CD8-positive, alpha-beta memory T cell (primary cell): Measurements from ENCODE around the gene DCC. TPM values are rescaled to one million over a fixed set of nuclear protein-coding genes. Genes with fewer than 3 reads are reported as not detected.

Experiments used
- CTCF ChIA-PET: fragments of 350-600 bp; sonication (Branson Sonifier 250); formaldehyde crosslinking; loops from one replicate; lab custom pipeline; 2021; ENCODE audit warnings: antibody characterized with exemption; lab: Charles Lee
- POLR2A ChIA-PET: fragments of 350-600 bp; sonication (Branson Sonifier 250); formaldehyde crosslinking; loops from one replicate; lab custom pipeline; 2021; ENCODE audit warnings: antibody characterized with exemption; lab: Charles Lee
- DNase-seq, 5 donors: peaks; one replicate each; pipeline versions ENCODE4 v3.0.0 to v3.0.0-alpha.2; 2020 to 2022; ENCODE audit warnings: mixed read lengths in 1 of 5
- H3K27ac ChIP-seq: one replicate; pipeline ENCODE4 v1.7.0; 2013; ENCODE audit warnings: low read depth, mild to moderate bottlenecking, low read length, moderate library complexity
- H3K27me3 ChIP-seq: 2 replicates; pipeline ENCODE4 v1.7.0; 2013; ENCODE audit warnings: low read length, mild to moderate bottlenecking; ENCODE audit not compliant: insufficient read depth, poor library complexity, severe bottlenecking
- H3K36me3 ChIP-seq: 2 replicates; pipeline ENCODE4 v1.7.0; 2013; ENCODE audit warnings: mild to moderate bottlenecking, low read length, moderate library complexity; ENCODE audit not compliant: insufficient read depth
- H3K4me1 ChIP-seq: 2 replicates; pipeline ENCODE4 v1.7.0; 2013; ENCODE audit warnings: mild to moderate bottlenecking, low read length, moderate library complexity; ENCODE audit not compliant: insufficient read depth
- H3K4me3 ChIP-seq: 2 replicates; pipeline ENCODE4 v1.7.0; 2013; ENCODE audit warnings: mild to moderate bottlenecking, low read length
- H3K9me3 ChIP-seq: 2 replicates; pipeline ENCODE4 v1.7.0; 2013; ENCODE audit warnings: mild to moderate bottlenecking, low read length
- H3K27ac Mint-ChIP-seq, 8 donors: one replicate each; pipeline ENCODE4 v1.8.0; 2020 to 2021; ENCODE audit warnings: mixed read lengths in 8 of 8, mild to moderate bottlenecking in 6 of 8, inconsistent platforms in 3 of 8, moderate library complexity in 3 of 8
- H3K27me3 Mint-ChIP-seq, 2 donors: one replicate each; pipeline ENCODE4 v1.8.0; 2020 to 2021; ENCODE audit warnings: mixed read lengths in 2 of 2, mild to moderate bottlenecking in 1 of 2, moderate library complexity in 1 of 2
- H3K36me3 Mint-ChIP-seq, 3 donors: one replicate each; pipeline ENCODE4 v1.8.0; 2020 to 2021; ENCODE audit warnings: mixed read lengths in 3 of 3, inconsistent platforms in 1 of 3, mild to moderate bottlenecking in 1 of 3
- H3K4me1 Mint-ChIP-seq, 3 donors: one replicate each; pipeline ENCODE4 v1.8.0; 2020 to 2021; ENCODE audit warnings: mixed read lengths in 3 of 3, inconsistent platforms in 1 of 3, mild to moderate bottlenecking in 1 of 3
- H3K4me3 Mint-ChIP-seq, 7 donors: one replicate each; pipeline ENCODE4 v1.8.0; 2020 to 2021; ENCODE audit warnings: mixed read lengths in 7 of 7, mild to moderate bottlenecking in 6 of 7, moderate library complexity in 4 of 7, inconsistent platforms in 2 of 7
- H3K9me3 Mint-ChIP-seq, 5 donors: one replicate each; pipeline ENCODE4 v1.8.0; 2020 to 2022; ENCODE audit warnings: mixed read lengths in 5 of 5, mild to moderate bottlenecking in 3 of 5, moderate library complexity in 2 of 5, inconsistent platforms in 1 of 5
- polyA plus RNA-seq: library from polyadenylated mRNA; unstranded; fragments of 300-500 nt; fragmentation: Illumina TruSeq; gene quantifications from one replicate; pipeline ENCODE4 v1.2.3, GENCODE V29; 2021
- total RNA-seq, 2 experiments: library from RNA; stranded (reverse); gene quantifications; one replicate each; pipeline ENCODE4 v1.2.3, GENCODE V29; 2021

DCC gene
- total and polyA plus RNA-seq, 3 experiments from 2014 or later = not detected

DNA sequence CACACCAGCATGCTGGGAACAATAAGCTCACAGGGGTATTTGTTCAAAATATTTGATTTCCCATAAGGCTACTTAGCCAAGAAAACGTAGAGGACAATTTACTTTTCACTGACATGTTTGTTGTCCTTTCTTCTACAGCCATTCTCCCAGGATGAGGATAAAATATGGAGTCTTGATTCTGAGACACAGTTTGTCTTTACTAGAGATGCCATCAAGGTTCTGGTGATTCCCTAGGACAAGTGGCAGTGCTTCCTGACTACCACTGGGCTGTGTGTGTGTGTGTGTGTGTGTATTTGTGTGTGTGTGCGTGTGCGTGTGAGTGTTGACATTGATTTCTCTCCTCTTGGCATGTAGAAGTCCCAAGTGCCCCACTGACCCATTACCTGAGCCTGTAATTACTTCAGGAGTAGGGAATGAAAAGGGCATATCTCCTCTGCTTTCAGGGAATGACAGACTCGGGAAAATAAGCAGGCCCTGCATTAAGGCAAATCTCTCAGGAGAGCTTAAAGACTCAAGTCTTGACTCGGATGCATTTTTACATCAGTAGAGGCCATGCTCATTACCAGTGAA is 761.6 kb downstream of the DCC start:
- Mint-ChIP-seq H3K4me1 (no peaks in the 10 kb centered on the region), H3K4me3 (no peak overlapping the region), H3K27ac (no peak overlapping the region), H3K27me3 (no peaks in the 10 kb centered on the region), H3K36me3 (no peaks in the 10 kb centered on the region), H3K9me3 (peaks cover 0 to 27% (median 6%) of the 10 kb centered on the region in 5 donors)
- Histone ChIP-seq H3K4me3 (no peak overlapping the region), H3K27ac (no peak overlapping the region), H3K9me3 (no peaks in the 10 kb centered on the region), H3K36me3 (no peaks in the 10 kb centered on the region), H3K27me3 (no peaks in the 10 kb centered on the region), H3K4me1 (no peaks in the 10 kb centered on the region)
- DNase-seq = no peak
- ChIA-PET CTCF (no interaction called here), POLR2A (no interaction called here)

GRCh38 chr18:53114441-53114840 is 774.4 kb downstream of the DCC start:
- no peak overlapping the region for H3K27ac Mint-ChIP-seq
- H3K4me1 ChIP-seq = no peaks in the 10 kb centered on the region
- ChIA-PET CTCF (no interaction called here), POLR2A (no interaction called here)
- no peak for DNase-seq
- H3K4me3 ChIP-seq = no peak overlapping the region
- H3K36me3 Mint-ChIP-seq = no peaks in the 10 kb centered on the region
- no peaks in the 10 kb centered on the region for H3K27me3 ChIP-seq
- no peaks in the 10 kb centered on the region for H3K9me3 ChIP-seq
- H3K9me3 Mint-ChIP-seq = peaks cover 5 to 30% (median 8%) of the 10 kb centered on the region in 5 donors
- H3K27me3 Mint-ChIP-seq = peaks cover 0 to 1% of the 10 kb centered on the region in 2 donors
- H3K4me1 Mint-ChIP-seq = no peaks in the 10 kb centered on the region
- no peak overlapping the region for H3K27ac ChIP-seq
- no peaks in the 10 kb centered on the region for H3K36me3 ChIP-seq
- H3K4me3 Mint-ChIP-seq = no peak overlapping the region

DNA sequence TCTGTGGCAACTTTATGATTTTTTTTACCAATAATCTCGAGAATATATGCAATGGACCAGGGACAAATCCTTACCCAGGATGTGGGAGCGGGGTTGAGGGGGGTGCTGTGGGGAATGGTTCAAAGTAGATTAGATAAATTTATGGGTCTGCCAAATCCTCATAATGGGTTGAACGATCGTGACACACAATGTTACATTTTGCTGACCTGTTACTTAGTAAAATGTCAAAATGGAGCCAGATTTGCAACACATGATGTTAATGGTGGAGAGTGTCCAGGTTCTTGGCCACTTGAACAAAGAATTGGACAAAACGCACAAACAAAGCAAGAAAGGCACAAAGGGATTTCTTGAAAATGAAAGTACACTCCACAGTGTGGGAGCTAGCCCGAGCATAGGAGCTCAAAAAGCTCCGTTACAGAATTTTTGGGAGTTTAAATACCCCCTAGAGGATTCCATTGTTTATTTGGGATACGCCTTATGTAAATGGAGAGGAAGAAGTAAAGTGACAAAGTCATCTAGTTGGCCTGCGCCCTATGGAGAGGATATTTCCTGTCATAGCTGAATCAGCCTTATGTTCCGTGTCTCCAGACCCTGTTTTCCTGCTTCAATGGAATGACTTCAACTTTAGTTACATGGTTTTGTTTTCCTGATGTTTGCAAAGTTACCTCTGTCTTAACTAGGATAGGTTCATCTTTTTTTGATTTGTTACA is 776.0 kb downstream of the DCC start:
- peaks cover under 1 to 38% (median 5%) of the 10 kb centered on the region in 5 donors for H3K9me3 Mint-ChIP-seq
- no peaks in the 10 kb centered on the region for H3K36me3 Mint-ChIP-seq
- no peaks in the 10 kb centered on the region for H3K4me1 Mint-ChIP-seq
- CTCF ChIA-PET = no interaction called here
- Histone ChIP-seq H3K27ac (no peak overlapping the region), H3K36me3 (no peaks in the 10 kb centered on the region), H3K27me3 (no peaks in the 10 kb centered on the region), H3K4me1 (no peaks in the 10 kb centered on the region), H3K4me3 (no peak overlapping the region), H3K9me3 (no peaks in the 10 kb centered on the region)
- peaks cover 0 to 1% of the 10 kb centered on the region in 2 donors for H3K27me3 Mint-ChIP-seq
- H3K4me3 Mint-ChIP-seq = no peak overlapping the region
- POLR2A ChIA-PET = no interaction called here
- H3K27ac Mint-ChIP-seq = no peak overlapping the region
- no peak for DNase-seq

GRCh38 chr18:53117851-53118250 is 777.9 kb downstream of the DCC start:
- H3K27ac ChIP-seq = no peak overlapping the region
- ChIA-PET POLR2A (no interaction called here), CTCF (no interaction called here)
- Mint-ChIP-seq H3K36me3 (no peaks in the 10 kb centered on the region), H3K27me3 (peaks cover 0 to 1% of the 10 kb centered on the region in 2 donors), H3K9me3 (peaks cover 0 to 38% (median 6%) of the 10 kb centered on the region in 5 donors), H3K4me3 (no peak overlapping the region), H3K4me1 (no peaks in the 10 kb centered on the region), H3K27ac (no peak overlapping the region)
- no peak overlapping the region for H3K4me3 ChIP-seq
- no peaks in the 10 kb centered on the region for H3K36me3 ChIP-seq
- H3K4me1 ChIP-seq = no peaks in the 10 kb centered on the region
- H3K27me3 ChIP-seq = no peaks in the 10 kb centered on the region
- no peak for DNase-seq
- no peaks in the 10 kb centered on the region for H3K9me3 ChIP-seq

GRCh38 chr18:53126210-53126609 is 786.2 kb downstream of the DCC start:
- H3K27me3 ChIP-seq = no peaks in the 10 kb centered on the region
- H3K4me1 ChIP-seq = no peaks in the 10 kb centered on the region
- no peak for DNase-seq
- Mint-ChIP-seq H3K4me3 (no peak overlapping the region), H3K9me3 (peaks cover 0 to 22% (median 2%) of the 10 kb centered on the region in 5 donors), H3K27me3 (no peaks in the 10 kb centered on the region), H3K36me3 (no peaks in the 10 kb centered on the region), H3K27ac (no peak overlapping the region), H3K4me1 (no peaks in the 10 kb centered on the region)
- no peaks in the 10 kb centered on the region for H3K36me3 ChIP-seq
- H3K9me3 ChIP-seq = no peaks in the 10 kb centered on the region
- no peak overlapping the region for H3K4me3 ChIP-seq
- POLR2A ChIA-PET = no interaction called here
- CTCF ChIA-PET = no interaction called here
- H3K27ac ChIP-seq = no peak overlapping the region

- Histone ChIP-seq H3K27ac (no peak overlapping the region), H3K4me3 (no peak overlapping the region), H3K9me3 (no peaks in the 10 kb centered on the region), H3K27me3 (no peaks in the 10 kb centered on the region), H3K36me3 (no peaks in the 10 kb centered on the region), H3K4me1 (no peaks in the 10 kb centered on the region)
- Mint-ChIP-seq H3K4me3 (no peak overlapping the region), H3K9me3 (peaks cover 0 to 22% (median 2%) of the 10 kb centered on the region in 5 donors), H3K4me1 (no peaks in the 10 kb centered on the region), H3K36me3 (no peaks in the 10 kb centered on the region), H3K27ac (no peak overlapping the region), H3K27me3 (no peaks in the 10 kb centered on the region)
- ChIA-PET CTCF (no interaction called here), POLR2A (no interaction called here)
- no peak for DNase-seq
These were observed 791.0 kb downstream of the DCC start for GRCh38 chr18:53131001-53131400.

DNA sequence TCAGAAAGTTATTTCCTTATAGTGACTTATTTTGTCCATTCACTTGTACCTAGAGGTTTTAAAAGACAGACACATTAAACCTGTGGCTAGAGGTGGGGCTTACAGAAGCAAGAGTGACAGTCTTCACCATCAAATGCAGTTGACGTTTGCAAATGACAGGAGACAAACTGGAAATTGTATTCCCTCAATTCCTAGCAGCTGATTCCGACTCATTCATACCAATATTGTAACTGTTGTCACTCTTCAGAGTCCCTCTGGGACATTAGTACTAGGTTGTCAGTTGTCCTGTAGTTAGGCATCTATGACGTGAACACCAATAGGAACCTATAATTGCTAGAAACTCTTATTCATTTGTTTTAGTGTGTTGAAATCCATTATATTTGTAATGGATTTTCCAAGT is 794.7 kb downstream of the DCC start:
- H3K36me3 ChIP-seq = no peaks in the 10 kb centered on the region
- H3K27me3 ChIP-seq = no peaks in the 10 kb centered on the region
- H3K27ac ChIP-seq = no peak overlapping the region
- no peaks in the 10 kb centered on the region for H3K4me1 ChIP-seq
- Mint-ChIP-seq H3K27me3 (no peaks in the 10 kb centered on the region), H3K27ac (no peak overlapping the region), H3K36me3 (no peaks in the 10 kb centered on the region), H3K9me3 (peaks cover 0 to 22% (median 3%) of the 10 kb centered on the region in 5 donors), H3K4me1 (no peaks in the 10 kb centered on the region), H3K4me3 (no peak overlapping the region)
- DNase-seq = no peak
- POLR2A ChIA-PET = no interaction called here
- H3K4me3 ChIP-seq = no peak overlapping the region
- H3K9me3 ChIP-seq = no peaks in the 10 kb centered on the region
- CTCF ChIA-PET = no interaction called here

GRCh38 chr18:53135654-53136053 is 795.7 kb downstream of the DCC start:
- Mint-ChIP-seq H3K27me3 (no peaks in the 10 kb centered on the region), H3K27ac (no peak overlapping the region), H3K4me3 (no peak overlapping the region), H3K4me1 (no peaks in the 10 kb centered on the region), H3K9me3 (peaks cover 0 to 19% (median 2%) of the 10 kb centered on the region in 5 donors), H3K36me3 (no peaks in the 10 kb centered on the region)
- H3K36me3 ChIP-seq = no peaks in the 10 kb centered on the region
- POLR2A ChIA-PET = no interaction called here
- H3K27me3 ChIP-seq = no peaks in the 10 kb centered on the region
- no peaks in the 10 kb centered on the region for H3K9me3 ChIP-seq
- no peak overlapping the region for H3K4me3 ChIP-seq
- no peaks in the 10 kb centered on the region for H3K4me1 ChIP-seq
- no peak overlapping the region for H3K27ac ChIP-seq
- CTCF ChIA-PET = no interaction called here
- DNase-seq = no peak
